GM12878 (cell line): ENCODE measurements around the gene KNSTRN.

Experiments used
- BACH1 ChIP-seq: fragments of 450-650 bp; IDR thresholded peaks from 2 replicates; pipeline ENCODE4 v1.6.1; 2017; ENCODE audit warnings: mild to moderate bottlenecking, borderline replicate concordance
- CHD1 ChIP-seq: IDR thresholded peaks from 2 replicates; pipeline ENCODE4 v1.6.1; 2012; ENCODE audit warnings: low read depth, low read length, improper control_type of control experiment
- CREB1 ChIP-seq: IDR thresholded peaks from 2 replicates; pipeline ENCODE4 v1.6.1; 2012; ENCODE audit warnings: low read depth, mild to moderate bottlenecking, inconsistent platforms
- CTCF ChIP-seq, 3 experiments: IDR thresholded peaks in 2 of 3; conservative IDR thresholded peaks in 1 of 3; 2 replicates each; pipeline ENCODE4 v1.5.1; 2011; ENCODE audit warnings: low read depth in 3 of 3, low read length in 3 of 3, mild to moderate bottlenecking in 3 of 3, control low read depth in 2 of 3, moderate library complexity in 2 of 3, inconsistent platforms in 1 of 3, mixed read lengths in 1 of 3; ENCODE audit not compliant: control insufficient read depth in 2 of 3, insufficient read depth in 1 of 3; ENCODE audit errors: extremely low read depth in 1 of 3
- DPF2 ChIP-seq: fragments of 450-650 bp; IDR thresholded peaks from 2 replicates; pipeline ENCODE4 v1.6.1; 2017; ENCODE audit warnings: mild to moderate bottlenecking
- EP300 ChIP-seq, 2 experiments: fragments of 150-350 bp in 1 of 2; IDR thresholded peaks; 2 replicates each; pipeline ENCODE4 v1.6.1; 2011 to 2012; ENCODE audit warnings: low read depth in 2 of 2, low read length in 2 of 2, borderline replicate concordance in 1 of 2, improper control_type of control experiment in 1 of 2, inconsistent platforms in 1 of 2; ENCODE audit not compliant: control insufficient read depth in 1 of 2
- GABPA ChIP-seq: IDR thresholded peaks from 2 replicates; pipeline ENCODE4 v1.6.1; 2014; ENCODE audit warnings: antibody characterized with exemption, low read depth, mild to moderate bottlenecking, inconsistent platforms
- HDAC6 ChIP-seq: fragments of 200-600 bp; sonication (generic); IDR thresholded peaks from one replicate; pipeline ENCODE4 v1.8.0; 2017; ENCODE audit warnings: antibody characterized with exemption; ENCODE audit not compliant: unreplicated experiment
- IRF3 ChIP-seq: fragments of 450-650 bp; IDR thresholded peaks from 2 replicates; pipeline ENCODE4 v1.6.1; 2014; ENCODE audit warnings: mild to moderate bottlenecking
- MYC ChIP-seq: IDR thresholded peaks from 2 replicates; pipeline ENCODE4 v1.6.1; 2011; ENCODE audit warnings: mild to moderate bottlenecking, low read length, moderate library complexity, inconsistent platforms; ENCODE audit not compliant: insufficient read depth, insufficient replicate concordance, insufficient read length, severe bottlenecking
- SUZ12 ChIP-seq: fragments of 200-600 bp; sonication (generic); IDR thresholded peaks from one replicate; pipeline ENCODE4 v1.6.1; 2018; ENCODE audit warnings: antibody characterized with exemption, mild to moderate bottlenecking; ENCODE audit not compliant: unreplicated experiment
- YY1 ChIP-seq: IDR thresholded peaks from 2 replicates; pipeline ENCODE4 v1.6.1; 2011; ENCODE audit warnings: low read depth, mild to moderate bottlenecking, low read length
- ZBTB33 ChIP-seq: fragments of 450-650 bp; IDR thresholded peaks from 2 replicates; pipeline ENCODE4 v1.6.1; 2017; ENCODE audit warnings: mild to moderate bottlenecking

GRCh38 chr15:40346579-40347558 is 35.7 kb upstream of the KNSTRN start:
- TF ChIP-seq BACH1 (no peak), YY1 (no peak), ZBTB33 (no peak), CTCF (IDR thresholded peaks at IDR 0.05 in 2 of 3, conservative IDR thresholded peaks at IDR 0.05 in 1 of 3; ENCODE audit: control insufficient read depth in 2 of 3, extremely low read depth in 1 of 3, insufficient read depth in 1 of 3, low read depth in 3 of 3, low read length in 3 of 3) (no peak), DPF2 (no peak), IRF3 (no peak), GABPA (no peak), SUZ12 (no peak), CHD1 (no peak), EP300 (IDR thresholded peaks at IDR 0.05; ENCODE audit: borderline replicate concordance in 1 of 2, control insufficient read depth in 1 of 2, low read depth in 2 of 2, low read length in 2 of 2) (no peak), CREB1 (no peak), HDAC6 (no peak), MYC (no peak)
